Tibial nerve (tissue), 4 donors: ENCODE results near the gene SUFU. TPM values are rescaled to one million over a fixed set of nuclear protein-coding genes. Genes with fewer than 3 reads are reported as not detected.

Source experiments
- DNase-seq, 2 donors: peaks; one replicate each; pipeline ENCODE4 v3.0.0-alpha.2; 2019; ENCODE audit warnings: low spot score in 2 of 2
- H3K27ac ChIP-seq, 4 donors: fragments of 200-600 bp; sonication (generic) in 3 of 4; one replicate each; pipeline ENCODE4 v1.5.1; 2017 to 2019; ENCODE audit warnings: mild to moderate bottlenecking in 1 of 4
- H3K27me3 ChIP-seq, 2 donors: fragments of 200-600 bp; sonication (generic) in 1 of 2; one replicate each; pipeline versions ENCODE4 v1.5.1 to v1.6.0; 2017 to 2019
- H3K36me3 ChIP-seq, 3 donors: fragments of 200-600 bp; sonication (generic); one replicate each; pipeline ENCODE4 v1.5.1; 2018 to 2019
- H3K4me1 ChIP-seq, 4 donors: fragments of 200-600 bp; sonication (generic) in 3 of 4; one replicate each; pipeline ENCODE4 v1.5.1; 2017 to 2019
- H3K4me3 ChIP-seq, 4 donors: fragments of 200-600 bp; sonication (generic) in 3 of 4; one replicate each; pipeline ENCODE4 v1.5.1; 2017 to 2019; ENCODE audit warnings: mild to moderate bottlenecking in 1 of 4, moderate library complexity in 1 of 4
- H3K9me3 ChIP-seq, 4 donors: fragments of 200-600 bp; sonication (generic) in 3 of 4; one replicate each; pipeline ENCODE4 v1.5.1; 2017 to 2019
- EP300 ChIP-seq, 2 donors: sonication (generic); formaldehyde crosslinking; IDR thresholded peaks; one replicate each; pipeline ENCODE4 v1.6.1; 2017; ENCODE audit warnings: antibody characterized with exemption in 2 of 2, mild to moderate bottlenecking in 1 of 2
- POLR2A ChIP-seq, 2 donors: fragments of 450-650 bp; IDR thresholded peaks; one replicate each; pipeline ENCODE4 v1.6.1; 2017; ENCODE audit warnings: antibody characterized with exemption in 2 of 2, mild to moderate bottlenecking in 2 of 2, moderate library complexity in 2 of 2
- WGBS, 2 donors: methylation state at CpG; one replicate each; pipeline ENCODE4 v1.1.5; 2018; 5-methylcytosine and 5-hydroxymethylcytosine counted together
- total RNA-seq, 4 donors: library from RNA; depleted of rRNA; stranded (reverse); fragments of >200 nt; gene quantifications; one replicate each; pipeline ENCODE4 v1.1.0, GENCODE V29; 2016
- TF ChIP-seq, protein P1 (sequence below), 5 experiments: fragments of 200-600 bp in 3 of 5; fragments of 450-650 bp in 2 of 5; sonication (generic) in 3 of 5; IDR thresholded peaks; one replicate each; pipeline ENCODE4 v1.5.1; 2016 to 2019; ENCODE audit warnings: antibody characterized with exemption in 5 of 5, mild to moderate bottlenecking in 3 of 5, moderate library complexity in 2 of 5

The SUFU gene
- total RNA-seq, 4 donors from 2014 or later, result 9.8 to 17.1 (median 14.2) TPM

DNA sequence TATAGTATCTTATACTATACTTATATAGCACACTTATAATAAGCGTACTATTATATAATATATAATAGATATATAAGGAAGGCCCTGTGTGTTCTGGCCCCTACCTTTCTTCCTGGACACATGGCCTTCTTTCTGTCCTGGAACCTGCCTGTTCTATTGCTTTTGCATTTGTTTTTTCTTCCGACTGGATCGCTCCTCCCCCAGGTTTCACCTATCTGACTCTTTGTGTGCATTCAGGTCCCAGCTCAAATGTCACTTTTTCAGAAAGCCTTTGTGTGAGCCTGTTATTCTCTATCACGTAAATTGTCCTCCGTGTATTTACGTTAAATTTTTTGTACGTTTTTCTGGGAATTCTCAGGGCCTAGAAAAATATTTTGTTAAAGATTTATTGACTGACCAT is 137.6 kb downstream of the SUFU start:
- DNase-seq, result no peak
- H3K4me3 ChIP-seq, result peak overlapping the region; percentile 20 to 98 (median 90)
- no peaks in the 10 kb centered on the region for H3K9me3 ChIP-seq
- no peaks in the 10 kb centered on the region for H3K36me3 ChIP-seq
- peak overlapping the region; percentile 93 to 100 (median 99) for H3K27ac ChIP-seq
- H3K4me1 ChIP-seq, result peaks cover 0 to 5% (median 0%) of the 10 kb centered on the region in 4 donors
- TF ChIP-seq, protein P1, sequence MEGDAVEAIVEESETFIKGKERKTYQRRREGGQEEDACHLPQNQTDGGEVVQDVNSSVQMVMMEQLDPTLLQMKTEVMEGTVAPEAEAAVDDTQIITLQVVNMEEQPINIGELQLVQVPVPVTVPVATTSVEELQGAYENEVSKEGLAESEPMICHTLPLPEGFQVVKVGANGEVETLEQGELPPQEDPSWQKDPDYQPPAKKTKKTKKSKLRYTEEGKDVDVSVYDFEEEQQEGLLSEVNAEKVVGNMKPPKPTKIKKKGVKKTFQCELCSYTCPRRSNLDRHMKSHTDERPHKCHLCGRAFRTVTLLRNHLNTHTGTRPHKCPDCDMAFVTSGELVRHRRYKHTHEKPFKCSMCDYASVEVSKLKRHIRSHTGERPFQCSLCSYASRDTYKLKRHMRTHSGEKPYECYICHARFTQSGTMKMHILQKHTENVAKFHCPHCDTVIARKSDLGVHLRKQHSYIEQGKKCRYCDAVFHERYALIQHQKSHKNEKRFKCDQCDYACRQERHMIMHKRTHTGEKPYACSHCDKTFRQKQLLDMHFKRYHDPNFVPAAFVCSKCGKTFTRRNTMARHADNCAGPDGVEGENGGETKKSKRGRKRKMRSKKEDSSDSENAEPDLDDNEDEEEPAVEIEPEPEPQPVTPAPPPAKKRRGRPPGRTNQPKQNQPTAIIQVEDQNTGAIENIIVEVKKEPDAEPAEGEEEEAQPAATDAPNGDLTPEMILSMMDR (IDR thresholded peaks at IDR 0.05), result no peak
- no peak for TF ChIP-seq EP300 (IDR thresholded peaks at IDR 0.05)
- TF ChIP-seq POLR2A (IDR thresholded peaks at IDR 0.05), result no peak
- no peaks in the 10 kb centered on the region for H3K27me3 ChIP-seq
- WGBS, 2 donors, result 17 to 29% methylated on average over 7 of the region's 7 CpGs

DNA sequence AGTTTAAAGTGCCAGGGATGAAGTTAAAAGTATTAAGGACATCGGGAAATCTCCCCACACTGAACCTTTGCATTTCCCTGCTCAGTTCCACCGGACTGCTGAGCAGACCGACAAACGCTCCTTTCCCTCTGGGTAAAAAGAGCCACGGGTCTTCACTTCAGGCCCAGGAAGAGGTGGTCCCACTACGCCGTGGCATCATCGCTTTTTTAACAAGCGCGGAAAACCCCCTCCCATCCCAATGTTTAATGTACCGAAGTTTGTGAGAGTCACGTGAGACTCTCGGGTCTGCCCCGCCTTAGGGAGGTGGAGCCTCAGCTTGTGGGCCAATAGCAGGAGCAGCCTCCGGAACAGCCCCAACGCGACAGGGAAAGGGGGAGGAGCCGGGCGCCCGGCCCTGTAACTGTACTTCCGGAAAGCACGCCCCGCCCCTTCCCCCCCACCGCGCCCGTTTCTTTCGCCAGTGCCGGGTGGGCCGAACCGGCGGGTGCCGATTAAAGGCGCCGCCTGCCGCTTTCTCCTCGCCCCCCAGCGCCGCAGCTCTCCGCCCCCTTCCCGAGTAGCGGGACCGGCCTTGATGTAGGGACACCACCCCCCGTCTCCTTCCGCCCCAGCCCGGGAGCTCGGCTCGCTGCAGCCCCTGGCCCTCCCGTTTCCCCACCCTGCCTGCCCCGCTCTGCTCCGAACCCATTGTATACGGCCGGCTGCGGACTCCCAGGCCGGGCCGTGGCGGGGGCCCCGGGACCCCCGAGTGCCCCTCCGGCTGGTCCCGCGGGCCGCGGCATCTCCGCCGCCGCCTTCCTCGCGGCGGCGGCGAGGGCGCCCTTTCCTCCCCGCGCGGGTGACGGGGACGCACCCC is 138.3 kb downstream of the SUFU start:
- no peaks in the 10 kb centered on the region for H3K36me3 ChIP-seq
- H3K4me1 ChIP-seq, result peaks cover 0 to 12% (median 6%) of the 10 kb centered on the region in 4 donors
- H3K9me3 ChIP-seq, result no peaks in the 10 kb centered on the region
- TF ChIP-seq POLR2A (IDR thresholded peaks at IDR 0.05), result peak; percentile 93
- TF ChIP-seq, protein P1 (IDR thresholded peaks at IDR 0.05), result peak in 2 of 5 experiments; percentile 19 to 23
- peak; percentile 74 to 96 for TF ChIP-seq EP300 (IDR thresholded peaks at IDR 0.05)
- peak; percentile 98 to 99 for DNase-seq
- H3K4me3 ChIP-seq, result peak overlapping the region; percentile 88 to 99 (median 96)
- 1% methylated on average over 15 to 68 of the region's 77 CpGs for WGBS, 2 donors
- H3K27ac ChIP-seq, result peak overlapping the region; percentile 99 to 100 (median 99)
- no peaks in the 10 kb centered on the region for H3K27me3 ChIP-seq

DNA sequence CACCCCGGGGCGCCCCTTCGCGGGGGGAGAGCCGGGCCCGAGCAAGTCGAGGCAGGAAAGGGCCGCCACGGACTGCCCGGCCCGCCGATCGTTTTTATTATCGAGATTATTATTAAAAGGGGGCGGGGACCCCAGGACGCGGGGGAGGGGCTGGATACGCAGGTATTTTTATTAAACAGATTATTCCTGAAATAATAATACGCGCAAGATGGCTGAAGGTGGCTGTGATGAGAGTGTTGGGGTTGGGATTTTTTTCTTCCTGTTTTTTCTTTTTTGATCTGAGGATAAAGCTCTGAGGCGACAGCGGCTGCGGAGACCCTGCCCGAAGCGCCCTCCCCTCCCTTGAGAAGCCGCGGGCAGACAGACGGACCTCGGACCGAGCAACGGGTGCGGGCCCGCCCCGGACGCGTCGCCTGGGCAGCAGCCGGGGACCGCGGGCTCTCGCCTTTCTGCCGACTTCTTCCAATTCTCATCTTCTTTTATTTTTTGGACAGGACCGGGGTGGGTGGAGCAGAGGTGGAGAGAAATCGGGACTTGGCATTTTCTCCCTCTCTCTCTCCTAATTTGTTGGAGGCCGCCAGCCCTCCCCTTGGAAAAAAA is 139.1 kb downstream of the SUFU start:
- no peaks in the 10 kb centered on the region for H3K27me3 ChIP-seq
- 0% methylated on average over 43 to 45 of the region's 45 CpGs for WGBS, 2 donors
- peaks cover 0 to 4% (median 0%) of the 10 kb centered on the region in 3 donors for H3K36me3 ChIP-seq
- H3K4me1 ChIP-seq, result peaks cover 0 to 19% (median 13%) of the 10 kb centered on the region in 4 donors
- H3K9me3 ChIP-seq, result no peaks in the 10 kb centered on the region
- peak overlapping the region; percentile 88 to 99 (median 96) for H3K4me3 ChIP-seq
- peak; percentile 55 to 81 for DNase-seq
- peak overlapping the region; percentile 99 to 100 (median 99) for H3K27ac ChIP-seq
- TF ChIP-seq, protein P1 (IDR thresholded peaks at IDR 0.05), result peak in 1 of 5 experiments; percentile 5
- TF ChIP-seq POLR2A (IDR thresholded peaks at IDR 0.05), result peak; percentile 42 to 56
- TF ChIP-seq EP300 (IDR thresholded peaks at IDR 0.05), result peak in 1 of 2 donors; percentile 72

DNA sequence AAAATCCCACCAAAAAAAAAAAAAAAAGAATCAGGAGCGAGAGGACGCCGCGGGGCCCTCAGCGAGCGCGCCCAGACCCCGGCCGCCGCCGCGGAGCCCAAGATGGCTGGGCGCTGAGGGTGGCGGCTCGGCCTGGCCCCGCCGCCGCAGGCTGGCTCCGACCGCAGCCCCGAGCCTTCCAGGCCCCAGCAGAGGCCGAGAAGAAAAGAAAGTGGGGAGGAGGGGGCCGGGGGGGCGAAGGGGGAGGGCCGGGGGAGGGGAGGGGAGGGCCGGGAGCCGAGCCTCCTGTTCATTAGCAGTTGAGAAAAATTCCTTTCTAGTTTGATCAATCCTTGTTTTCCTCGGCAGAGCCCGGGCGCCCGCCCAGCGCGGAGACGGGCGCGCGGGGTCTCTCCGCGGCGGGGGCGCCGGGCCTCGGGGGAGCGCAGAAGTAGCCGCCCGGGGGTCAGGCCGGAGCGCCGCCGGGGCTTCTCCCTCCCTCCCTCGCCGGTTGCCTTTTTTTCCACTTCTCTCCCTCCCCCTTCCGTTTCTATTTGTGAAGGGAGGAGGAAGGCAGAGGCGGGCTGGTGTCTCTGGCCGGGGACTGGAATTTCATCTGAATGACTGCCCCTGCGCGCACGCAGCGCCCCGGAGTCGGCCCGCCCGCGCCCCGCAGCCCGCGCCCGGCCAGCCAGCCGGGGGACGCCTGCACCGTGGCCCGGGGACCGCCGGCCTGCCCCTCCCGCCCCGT is 139.7 kb downstream of the SUFU start:
- Histone ChIP-seq H3K4me1 (peaks cover 0 to 26% (median 20%) of the 10 kb centered on the region in 4 donors), H3K27me3 (no peaks in the 10 kb centered on the region), H3K4me3 (peak overlapping the region; percentile 88 to 99 (median 96)), H3K36me3 (peaks cover 0 to 10% (median 0%) of the 10 kb centered on the region in 3 donors), H3K27ac (peak overlapping the region; percentile 99 to 100 (median 99)), H3K9me3 (no peaks in the 10 kb centered on the region)
- peak in 1 of 2 donors; percentile 48 for DNase-seq
- WGBS, 2 donors, result 1% methylated on average over 58 to 75 of the region's 76 CpGs
- TF ChIP-seq EP300 (IDR thresholded peaks at IDR 0.05), result peak in 1 of 2 donors; percentile 80
- TF ChIP-seq POLR2A (IDR thresholded peaks at IDR 0.05), result peak; percentile 70 to 79
- TF ChIP-seq, protein P1 (IDR thresholded peaks at IDR 0.05), result peak in 1 of 5 experiments; percentile 33
